GM13976 (cell line): Measurements from ENCODE around the gene KCNK16.

ENCODE experiments used
- DNase-seq: peaks from one replicate; pipeline ENCODE4 v3.0.0; 2012; ENCODE audit warnings: low spot score
- in situ Hi-C: fragments of 300-500 bp; cut with MboI; formaldehyde crosslinking; loops from one replicate; pipeline ENCODE4 v1.12.0; 2022; ENCODE audit warnings: low sequenced_read_pairs, mixed read lengths, inconsistent platforms; ENCODE audit not compliant: unreplicated experiment
- TF ChIP-seq, protein P1 (sequence below): IDR thresholded peaks from 2 replicates; pipeline ENCODE4 v1.5.1; 2012; ENCODE audit warnings: borderline replicate concordance, mild to moderate bottlenecking; ENCODE audit not compliant: insufficient read depth; ENCODE audit errors: extremely low read depth, missing control alignments, control extremely low read depth

The KCNK16 gene

DNA sequence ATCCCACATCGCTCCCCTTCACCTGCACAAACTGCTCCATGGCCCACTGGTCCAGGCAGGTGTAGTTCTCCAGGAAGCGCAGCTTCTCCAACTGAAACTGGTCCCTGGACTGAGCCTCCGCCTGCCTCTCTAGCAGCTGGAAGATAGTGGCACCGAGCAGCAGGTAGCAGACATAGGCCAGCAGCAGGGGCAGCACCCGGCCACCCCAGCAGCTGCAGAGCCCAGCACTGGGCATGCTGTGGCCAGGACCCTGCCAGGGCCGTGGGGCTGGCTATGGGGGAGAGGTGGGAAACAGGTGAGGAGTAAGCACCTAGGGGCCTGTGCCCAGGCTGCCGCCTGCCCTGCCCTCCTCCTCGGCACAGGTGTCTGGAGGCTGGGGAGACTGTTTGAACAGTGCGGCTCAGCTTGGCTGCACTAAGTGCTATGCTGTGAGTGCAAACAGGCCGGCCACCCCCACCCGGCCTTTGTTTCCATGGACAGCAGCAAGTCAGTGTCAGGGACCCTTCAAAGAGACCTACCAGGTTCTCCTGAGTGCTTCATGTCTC is at the start of gene KCNK16:
Gene KCNK16, minus strand, starts transcription at position 397 of the 545 bp plus-strand sequence. Its CDS starts 162 bp downstream, at position 235.
- in situ Hi-C loops, result no loop called here
- no peak for DNase-seq
- TF ChIP-seq, protein P1, sequence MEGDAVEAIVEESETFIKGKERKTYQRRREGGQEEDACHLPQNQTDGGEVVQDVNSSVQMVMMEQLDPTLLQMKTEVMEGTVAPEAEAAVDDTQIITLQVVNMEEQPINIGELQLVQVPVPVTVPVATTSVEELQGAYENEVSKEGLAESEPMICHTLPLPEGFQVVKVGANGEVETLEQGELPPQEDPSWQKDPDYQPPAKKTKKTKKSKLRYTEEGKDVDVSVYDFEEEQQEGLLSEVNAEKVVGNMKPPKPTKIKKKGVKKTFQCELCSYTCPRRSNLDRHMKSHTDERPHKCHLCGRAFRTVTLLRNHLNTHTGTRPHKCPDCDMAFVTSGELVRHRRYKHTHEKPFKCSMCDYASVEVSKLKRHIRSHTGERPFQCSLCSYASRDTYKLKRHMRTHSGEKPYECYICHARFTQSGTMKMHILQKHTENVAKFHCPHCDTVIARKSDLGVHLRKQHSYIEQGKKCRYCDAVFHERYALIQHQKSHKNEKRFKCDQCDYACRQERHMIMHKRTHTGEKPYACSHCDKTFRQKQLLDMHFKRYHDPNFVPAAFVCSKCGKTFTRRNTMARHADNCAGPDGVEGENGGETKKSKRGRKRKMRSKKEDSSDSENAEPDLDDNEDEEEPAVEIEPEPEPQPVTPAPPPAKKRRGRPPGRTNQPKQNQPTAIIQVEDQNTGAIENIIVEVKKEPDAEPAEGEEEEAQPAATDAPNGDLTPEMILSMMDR, result no peak

GRCh38 chr6:39370390-39370789 is 47.9 kb upstream of the KCNK16 start:
- no peak for DNase-seq
- in situ Hi-C loops, result loop anchor here (25.0 kb wide), 2 partner anchors 517 to 942 kb away; no protein-coding TSS in a partner anchor
- TF ChIP-seq, protein P1, result no peak

- TF ChIP-seq, protein P1, result no peak
- DNase-seq, result no peak
- in situ Hi-C loops, result loop anchor here (25.0 kb wide), 2 partner anchors 517 to 942 kb away; no protein-coding TSS in a partner anchor
Observed at GRCh38 chr6:39369987-39370386, 47.5 kb upstream of the KCNK16 start.

- TF ChIP-seq, protein P1, result no peak
- in situ Hi-C loops, result loop anchor here (25.0 kb wide), 2 partner anchors 520 to 945 kb away; no protein-coding TSS in a partner anchor
- no peak for DNase-seq
Observed at GRCh38 chr6:39367700-39368099, 45.2 kb upstream of the KCNK16 start.

- in situ Hi-C loops, result loop anchor here (25.0 kb wide), 2 partner anchors 520 to 945 kb away; no protein-coding TSS in a partner anchor
- DNase-seq, result no peak
- TF ChIP-seq, protein P1, result no peak
Observed at GRCh38 chr6:39366931-39367618, 44.6 kb upstream of the KCNK16 start.

GRCh38 chr6:39365281-39366074 is 43.0 kb upstream of the KCNK16 start:
- TF ChIP-seq, protein P1, result no peak
- in situ Hi-C loops, result loop anchor here (25.0 kb wide), 2 partner anchors 522 to 947 kb away; no protein-coding TSS in a partner anchor
- DNase-seq, result no peak
